8988T (cell line): ENCODE results near the gene LRCH4.
A peak's percentile ranks its signal among the peaks of the same experiment; 100 is the strongest.

ENCODE experiments used
- DNase-seq: peaks from one replicate; pipeline ENCODE4 v3.0.0; 2011

Gene LRCH4

DNA sequence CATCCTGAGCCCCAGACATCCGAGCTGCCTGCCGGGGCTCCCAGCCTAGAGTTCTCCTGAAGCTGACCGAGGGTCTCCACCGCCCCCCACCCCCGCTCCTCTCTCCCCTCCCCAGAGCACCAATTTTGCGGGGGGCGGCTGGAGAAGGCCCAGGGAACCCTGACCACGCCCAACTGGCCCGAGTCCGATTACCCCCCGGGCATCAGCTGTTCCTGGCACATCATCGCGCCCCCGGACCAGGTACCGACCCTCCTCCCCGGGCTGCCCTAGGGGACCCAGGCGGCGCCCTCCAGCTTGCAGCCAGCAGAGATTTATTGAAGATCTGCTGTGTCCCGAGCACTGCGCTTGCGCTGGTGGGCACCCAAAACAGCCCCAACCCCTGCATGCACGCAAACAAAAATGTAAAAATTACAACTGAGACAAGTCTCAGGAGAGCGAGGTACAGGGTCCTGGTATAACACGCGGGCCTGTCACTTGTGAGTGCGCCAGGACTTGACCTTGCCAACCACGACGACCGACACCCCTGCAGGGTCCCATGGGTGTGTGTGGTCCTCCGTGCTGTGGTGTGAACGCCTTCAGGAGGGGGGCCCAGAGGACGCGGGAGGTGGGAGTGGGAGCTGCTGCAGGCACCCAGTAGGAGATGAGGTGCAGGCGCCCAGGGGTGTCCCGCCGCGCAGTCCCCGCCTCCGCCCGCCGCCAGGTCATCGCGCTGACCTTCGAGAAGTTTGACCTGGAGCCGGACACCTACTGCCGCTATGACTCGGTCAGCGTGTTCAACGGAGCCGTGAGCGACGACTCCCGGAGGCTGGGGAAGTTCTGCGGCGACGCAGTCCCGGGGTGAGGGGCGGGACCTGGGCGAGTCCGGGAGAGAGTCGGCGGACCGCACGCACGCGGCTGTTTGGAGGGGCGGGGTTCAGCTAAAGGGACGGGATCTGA is 19.3 kb upstream of the LRCH4 start:
- DNase-seq, result no peak

DNA sequence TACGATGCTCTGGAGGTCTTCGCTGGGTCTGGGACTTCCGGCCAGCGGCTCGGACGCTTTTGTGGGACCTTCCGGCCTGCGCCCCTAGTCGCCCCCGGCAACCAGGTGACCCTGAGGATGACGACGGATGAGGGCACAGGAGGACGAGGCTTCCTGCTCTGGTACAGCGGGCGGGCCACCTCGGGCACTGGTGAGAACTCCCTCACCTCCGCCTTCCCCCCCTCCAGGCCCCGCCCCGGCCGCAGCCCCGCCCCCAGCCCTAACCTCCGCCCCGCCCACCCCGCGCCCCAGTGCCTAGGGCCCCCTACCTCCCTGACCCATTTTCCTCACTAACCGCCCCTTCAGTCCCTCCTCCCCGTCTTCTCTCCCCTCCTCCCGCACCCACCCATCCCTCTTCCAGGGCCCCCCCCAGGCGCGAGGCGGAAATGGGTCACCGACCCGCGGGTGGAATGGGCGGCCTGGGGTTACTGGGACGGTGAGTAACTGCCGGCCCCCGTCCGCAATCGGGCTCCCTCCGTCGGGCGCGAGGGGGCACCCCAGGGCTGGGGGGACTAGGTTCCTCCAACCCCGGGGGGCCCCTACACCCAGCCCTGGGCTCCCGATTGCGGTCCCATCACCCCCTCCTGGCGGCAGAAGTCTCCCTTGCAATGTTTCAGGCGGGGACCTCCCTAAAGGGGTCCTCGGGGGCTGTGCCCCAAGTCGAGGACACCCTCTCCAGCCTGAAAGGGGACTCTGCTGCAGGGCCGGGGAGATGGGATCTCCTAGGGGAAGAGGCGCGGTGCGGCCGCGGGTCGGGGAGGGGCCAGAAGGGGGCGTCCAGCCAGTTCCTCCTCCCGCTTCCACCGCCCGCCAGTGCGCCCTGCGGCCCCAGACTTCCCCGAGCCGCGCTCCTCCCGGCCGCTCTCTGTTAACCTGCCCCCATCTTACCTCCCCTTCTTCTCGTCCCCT is 18.4 kb upstream of the LRCH4 start:
- peak; percentile 89 for DNase-seq

GRCh38 chr7:100603726-100604027 is 17.7 kb upstream of the LRCH4 start:
- no peak for DNase-seq

DNA sequence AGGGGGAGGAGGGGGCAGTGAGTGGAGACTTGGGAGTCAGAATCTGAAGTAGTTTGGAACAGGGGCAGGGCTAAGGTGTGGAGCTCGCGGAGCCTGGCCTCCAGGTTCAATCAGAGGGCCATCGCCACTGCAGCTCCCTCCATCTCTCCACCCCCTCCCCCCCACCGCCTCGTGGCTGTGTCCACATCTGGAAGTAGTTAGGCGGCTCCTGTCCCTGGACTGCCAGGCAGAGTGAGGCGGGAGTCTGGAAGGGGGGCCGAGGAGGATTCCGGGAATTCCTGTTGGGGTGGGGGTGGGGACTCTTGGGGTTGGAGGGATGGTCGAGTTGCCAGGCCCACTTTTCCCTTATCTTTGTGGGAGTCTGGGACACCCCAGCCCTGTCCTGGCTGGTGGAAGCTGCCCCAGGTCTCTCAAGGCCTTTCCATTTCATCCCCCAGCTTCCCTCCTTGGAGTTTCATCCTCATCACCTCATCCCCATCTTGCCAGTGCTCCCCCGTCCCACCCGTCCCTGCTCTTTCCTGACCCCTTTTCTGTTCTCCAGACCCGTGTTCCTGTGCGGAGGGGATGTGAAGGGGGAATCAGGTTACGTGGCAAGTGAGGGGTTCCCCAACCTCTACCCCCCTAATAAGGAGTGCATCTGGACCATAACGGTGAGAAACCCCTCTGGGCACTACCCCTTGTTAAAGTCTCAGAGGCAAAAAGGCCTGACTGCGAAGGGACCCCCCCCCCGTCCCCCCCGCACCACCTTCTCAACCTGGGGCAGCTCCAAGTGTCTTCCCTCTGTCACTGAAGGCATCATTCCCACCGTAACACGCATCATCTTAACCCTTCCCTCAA is 17.2 kb upstream of the LRCH4 start:
- no peak for DNase-seq

DNA sequence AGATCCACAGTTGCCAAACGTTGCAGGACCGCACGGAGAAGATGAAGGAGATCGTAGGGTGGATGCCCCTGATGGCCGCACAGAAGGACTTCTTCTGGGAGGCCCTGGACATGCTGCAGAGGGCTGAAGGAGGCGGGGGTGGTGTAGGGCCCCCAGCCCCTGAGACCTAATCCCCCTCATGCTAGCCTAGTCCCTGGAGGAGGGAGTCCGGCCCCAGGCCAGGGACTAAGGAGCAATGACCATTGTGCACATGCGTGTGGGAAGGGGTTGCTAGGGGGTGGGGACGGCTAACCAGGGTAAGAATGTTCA is 14.8 kb upstream of the LRCH4 start:
- DNase-seq, result no peak

GRCh38 chr7:100599911-100600729 is 14.2 kb upstream of the LRCH4 start:
- DNase-seq, result no peak

- no peak for DNase-seq
Observed at GRCh38 chr7:100598425-100598824, 12.5 kb upstream of the LRCH4 start.

DNA sequence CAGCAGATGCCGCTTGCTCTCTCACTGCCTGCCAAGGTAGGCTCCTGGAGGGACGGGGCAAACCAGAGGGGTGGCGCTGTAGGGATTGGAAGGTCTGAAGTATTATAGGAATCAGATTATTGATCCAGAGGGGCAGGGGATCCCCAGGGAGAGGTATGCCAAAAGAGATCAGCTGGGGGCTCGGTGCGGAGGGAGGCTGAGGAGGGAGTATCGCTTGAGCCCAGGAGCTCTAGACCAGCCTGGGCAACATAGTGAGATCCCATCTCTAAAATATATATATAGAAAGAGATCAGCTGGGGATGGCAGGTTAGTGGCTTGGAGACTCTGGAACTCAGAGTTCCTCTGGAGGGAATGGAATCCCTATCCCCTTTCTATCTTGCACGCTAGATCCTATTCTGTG is 9.3 kb upstream of the LRCH4 start:
- no peak for DNase-seq

DNA sequence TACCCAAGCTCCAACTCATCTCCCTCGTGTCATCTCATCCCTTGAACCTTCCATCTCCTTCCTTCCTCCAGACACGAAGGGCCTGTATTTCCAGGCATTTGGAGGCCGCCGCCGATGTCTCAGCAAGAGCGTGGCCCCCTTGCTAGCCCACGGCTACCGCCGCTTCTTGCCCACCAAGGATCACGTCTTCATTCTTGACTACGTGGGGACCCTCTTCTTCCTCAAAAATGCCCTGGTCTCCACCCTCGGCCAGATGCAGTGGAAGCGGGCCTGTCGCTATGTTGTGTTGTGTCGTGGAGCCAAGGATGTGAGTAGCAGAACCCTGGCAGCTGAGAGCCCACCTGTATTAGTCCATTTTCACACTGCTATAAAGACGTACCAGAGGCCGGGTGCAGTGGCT is 5.7 kb upstream of the LRCH4 start:
- DNase-seq, result no peak

- no peak for DNase-seq
Observed at GRCh38 chr7:100590077-100590737, 4.3 kb upstream of the LRCH4 start.

GRCh38 chr7:100589341-100589947 is 3.5 kb upstream of the LRCH4 start:
- no peak for DNase-seq

- no peak for DNase-seq
Observed at GRCh38 chr7:100588438-100588837, 2.5 kb upstream of the LRCH4 start.

DNA sequence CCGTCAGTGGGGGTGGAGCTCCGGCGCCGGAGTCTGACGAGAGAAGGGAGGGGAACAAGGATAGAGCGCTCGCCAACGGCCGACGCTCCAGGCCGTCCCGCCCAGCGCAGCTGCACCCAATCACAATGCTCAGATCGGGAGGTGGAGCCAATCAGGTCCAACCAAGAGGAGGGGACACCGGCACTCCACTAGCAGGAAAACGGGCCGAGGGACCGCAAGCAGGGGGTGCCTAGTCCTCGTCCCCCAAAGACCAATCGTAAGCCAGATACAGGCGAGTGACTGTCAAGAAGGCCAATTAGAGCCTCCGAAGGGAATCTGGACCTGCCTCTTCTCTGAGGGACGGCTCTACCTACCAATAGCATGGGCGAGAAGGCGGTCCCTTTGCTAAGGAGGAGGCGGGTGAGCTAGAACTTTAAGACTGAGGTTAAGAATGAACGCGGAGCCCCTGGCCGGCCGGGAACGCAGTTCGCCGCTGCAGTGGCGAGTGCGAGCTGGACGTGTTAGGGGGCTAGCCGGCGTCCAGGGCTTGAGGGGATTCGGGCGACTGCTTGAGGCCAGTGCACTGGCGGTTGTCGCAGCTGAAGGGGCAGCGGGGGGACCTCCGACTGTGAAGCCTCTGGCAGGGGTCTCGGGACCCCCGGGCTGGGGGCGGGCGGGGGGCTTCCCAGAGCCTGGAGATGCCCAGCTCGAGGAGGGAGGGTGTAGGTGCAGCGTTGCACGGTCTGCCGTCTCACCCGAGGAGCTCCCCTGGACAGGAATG is 517 bp upstream of the LRCH4 start, which contains the start of gene FBXO24:
FBXO24 (plus strand) TSS at position 63 of the 760 bp plus-strand sequence; CDS start at position 361, 298 bp downstream.
- DNase-seq, result peak; percentile 94

DNA sequence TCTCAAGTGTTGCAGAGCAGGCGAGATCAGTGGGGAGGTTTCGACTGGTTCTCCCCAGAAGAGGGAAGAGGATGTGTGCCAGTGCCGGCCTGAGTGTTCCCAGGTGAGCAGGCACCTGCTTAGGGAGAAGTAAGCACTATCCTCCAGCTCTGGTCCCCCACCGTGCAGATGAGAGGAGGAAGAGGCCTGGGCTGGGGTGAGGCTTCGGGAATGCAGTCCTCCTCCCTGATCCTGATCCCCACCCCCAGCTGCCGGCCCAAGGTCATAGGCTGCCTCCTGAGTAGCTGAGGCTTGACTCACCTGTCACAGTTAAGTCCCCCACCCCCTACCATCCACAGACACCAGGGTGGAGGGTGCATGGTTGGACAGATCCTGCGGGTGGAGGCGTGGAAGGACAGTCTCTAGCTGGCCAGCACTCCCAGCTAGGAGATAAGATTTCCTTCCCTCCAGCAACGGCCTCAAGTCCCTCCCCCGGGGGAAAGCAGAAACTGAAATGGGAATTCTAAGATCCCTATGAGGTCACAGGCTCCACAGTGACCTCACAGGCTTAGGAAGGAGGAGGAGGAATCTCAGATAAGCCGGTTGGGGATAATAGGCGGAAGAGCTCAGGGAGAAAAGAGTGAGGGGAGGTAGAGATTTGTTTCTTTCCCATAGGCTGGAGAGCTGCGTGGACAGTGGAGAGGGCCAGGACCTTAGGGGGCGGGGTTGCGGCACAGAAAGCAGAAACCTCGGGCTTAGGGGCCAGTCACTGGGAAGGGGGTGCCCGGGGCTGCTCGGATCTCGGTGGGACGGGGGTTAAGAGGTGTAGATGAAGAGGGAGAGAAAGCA is 1.0 kb downstream of the LRCH4 start:
- no peak for DNase-seq

GRCh38 chr7:100584054-100584682 is 1.8 kb downstream of the LRCH4 start:
- DNase-seq, result no peak

- no peak for DNase-seq
Observed at GRCh38 chr7:100583132-100584053, 2.5 kb downstream of the LRCH4 start.

DNA sequence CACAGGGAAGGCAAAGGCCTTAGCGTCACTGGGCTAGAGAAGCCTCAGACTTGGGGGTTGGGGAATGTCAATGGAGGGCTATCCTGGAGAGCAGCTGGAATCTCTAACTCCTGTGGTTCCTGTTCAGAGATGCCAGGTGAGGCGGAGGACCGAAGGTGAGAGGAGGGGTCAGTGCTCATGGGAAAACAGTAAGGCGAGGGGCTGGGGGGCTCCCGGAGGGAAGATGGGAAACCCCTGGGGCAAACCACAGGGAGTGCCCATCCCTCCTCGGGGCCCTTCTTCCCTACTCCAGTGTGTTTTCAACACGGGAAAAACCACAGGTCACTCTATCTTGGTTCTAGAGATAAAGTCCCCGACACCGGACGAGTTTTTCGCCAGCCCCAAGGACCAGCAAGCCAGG is 3.3 kb downstream of the LRCH4 start:
- no peak for DNase-seq
